Gastrocnemius medialis (tissue), 4 donors: ENCODE measurements around the gene CDH23. TPM values are rescaled to one million over a fixed set of nuclear protein-coding genes. Genes with fewer than 3 reads are reported as not detected.

Source experiments
- ATAC-seq, 2 donors: fragments of 150-250 bp; one replicate each; pipeline ENCODE4 v1.9.1; 2016
- DNase-seq, 2 donors: peaks; one replicate each; pipeline ENCODE4 v3.0.0-alpha.2; 2019
- H3K27ac ChIP-seq, 4 donors: fragments of 200-600 bp; sonication (generic); 1 replicate in 1 of 4; 2 replicates in 3 of 4; pipeline ENCODE4 v1.5.1; 2016 to 2018; ENCODE audit warnings: mild to moderate bottlenecking in 2 of 4, moderate library complexity in 1 of 4
- H3K27me3 ChIP-seq, 3 donors: fragments of 200-600 bp; sonication (generic) in 2 of 3; 1 replicate in 1 of 3; 2 replicates in 2 of 3; pipeline versions ENCODE4 v1.5.1 to v1.6.0; 2016 to 2019; ENCODE audit warnings: mild to moderate bottlenecking in 1 of 3, moderate library complexity in 1 of 3
- H3K36me3 ChIP-seq, 2 donors: fragments of 200-600 bp; sonication (generic) in 1 of 2; one replicate each; pipeline ENCODE4 v1.5.1; 2017 to 2018
- H3K4me1 ChIP-seq, 2 donors: fragments of 200-600 bp; sonication (generic) in 1 of 2; one replicate each; pipeline ENCODE4 v1.5.1; 2016 to 2017; ENCODE audit warnings: mild to moderate bottlenecking in 2 of 2
- H3K4me3 ChIP-seq, 4 donors: fragments of 200-600 bp; sonication (generic) in 3 of 4; 1 replicate in 1 of 4; 2 replicates in 3 of 4; pipeline ENCODE4 v1.5.1; 2016 to 2019; ENCODE audit warnings: mild to moderate bottlenecking in 2 of 4
- H3K9me3 ChIP-seq, 3 donors: fragments of 200-600 bp; sonication (generic) in 2 of 3; 1 replicate in 1 of 3; 2 replicates in 2 of 3; pipeline ENCODE4 v1.5.1; 2016 to 2019
- POLR2A ChIP-seq, 2 donors: fragments of 450-650 bp; IDR thresholded peaks; one replicate each; pipeline ENCODE4 v1.6.1; 2017; ENCODE audit warnings: antibody characterized with exemption in 2 of 2, mild to moderate bottlenecking in 2 of 2, moderate library complexity in 2 of 2
- in situ Hi-C, 4 donors: fragments of 200-750 bp; cut with MboI; loops; one replicate each; pipeline versions ENCODE4 v1.15.0 to v1.8.0; 2017; ENCODE audit warnings: low sequenced_read_pairs in 4 of 4
- intact Hi-C: fragments of 100-400 bp; cut with DNase I; formaldehyde crosslinking; loops from one replicate; pipeline ENCODE4 v1.15.1; 2023; ENCODE audit warnings: low total_unique reads
- total RNA-seq, 4 donors: library from RNA; depleted of rRNA; stranded (reverse); fragments of >200 nt; gene quantifications; one replicate each; pipeline versions ENCODE4 v1.1.0 to v1.2.3, GENCODE V29; 2016
- TF ChIP-seq, protein P1 (sequence below), 5 experiments: fragments of 450-650 bp in 3 of 5; fragments of 200-600 bp in 2 of 5; sonication (generic) in 2 of 5; IDR thresholded peaks in 4 of 5; conservative IDR thresholded peaks in 1 of 5; 1 replicate in 4 of 5; 2 replicates in 1 of 5; pipeline ENCODE4 v1.5.1; 2016 to 2019; ENCODE audit warnings: antibody characterized with exemption in 5 of 5, mild to moderate bottlenecking in 3 of 5, moderate library complexity in 3 of 5

The CDH23 gene
- total RNA-seq, 4 donors from 2014 or later: 0.53 to 1.8 (median 1.2) TPM

DNA sequence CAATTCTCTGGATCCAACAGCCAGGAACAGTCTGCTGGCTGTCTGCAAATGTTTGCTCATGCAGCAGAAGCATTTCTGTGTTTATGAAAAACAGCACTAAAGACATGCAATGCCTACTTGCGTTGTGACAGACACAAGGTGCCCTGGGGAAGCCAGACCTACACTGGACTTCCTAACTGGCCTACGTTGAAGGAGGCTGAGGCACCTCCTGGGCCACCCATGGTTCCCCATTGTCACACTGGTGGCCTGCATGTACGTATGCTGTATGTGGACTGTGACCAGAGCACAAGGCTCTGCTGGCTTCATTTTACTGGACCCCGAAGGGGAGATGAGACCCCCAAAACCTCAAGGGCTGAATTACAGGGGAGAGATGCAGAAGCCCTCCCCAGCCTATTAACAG is 426.6 kb downstream of the CDH23 start:
- DNase-seq: no peak
- TF ChIP-seq POLR2A (IDR thresholded peaks at IDR 0.05): no peak
- TF ChIP-seq, protein P1, sequence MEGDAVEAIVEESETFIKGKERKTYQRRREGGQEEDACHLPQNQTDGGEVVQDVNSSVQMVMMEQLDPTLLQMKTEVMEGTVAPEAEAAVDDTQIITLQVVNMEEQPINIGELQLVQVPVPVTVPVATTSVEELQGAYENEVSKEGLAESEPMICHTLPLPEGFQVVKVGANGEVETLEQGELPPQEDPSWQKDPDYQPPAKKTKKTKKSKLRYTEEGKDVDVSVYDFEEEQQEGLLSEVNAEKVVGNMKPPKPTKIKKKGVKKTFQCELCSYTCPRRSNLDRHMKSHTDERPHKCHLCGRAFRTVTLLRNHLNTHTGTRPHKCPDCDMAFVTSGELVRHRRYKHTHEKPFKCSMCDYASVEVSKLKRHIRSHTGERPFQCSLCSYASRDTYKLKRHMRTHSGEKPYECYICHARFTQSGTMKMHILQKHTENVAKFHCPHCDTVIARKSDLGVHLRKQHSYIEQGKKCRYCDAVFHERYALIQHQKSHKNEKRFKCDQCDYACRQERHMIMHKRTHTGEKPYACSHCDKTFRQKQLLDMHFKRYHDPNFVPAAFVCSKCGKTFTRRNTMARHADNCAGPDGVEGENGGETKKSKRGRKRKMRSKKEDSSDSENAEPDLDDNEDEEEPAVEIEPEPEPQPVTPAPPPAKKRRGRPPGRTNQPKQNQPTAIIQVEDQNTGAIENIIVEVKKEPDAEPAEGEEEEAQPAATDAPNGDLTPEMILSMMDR (IDR thresholded peaks at IDR 0.05 in 4 of 5, conservative IDR thresholded peaks at IDR 0.05 in 1 of 5): no peak
- Histone ChIP-seq H3K9me3 (no peaks in the 10 kb centered on the region), H3K4me3 (no peak overlapping the region), H3K4me1 (peaks cover 3 to 5% of the 10 kb centered on the region in 2 donors), H3K27ac (no peak overlapping the region), H3K36me3 (peaks cover 12 to 100% of the 10 kb centered on the region in 2 donors), H3K27me3 (no peaks in the 10 kb centered on the region)
- in situ Hi-C loops: loop anchor here in 3 of 4 donors (25.0 kb wide), 2 partner anchors 436 to 511 kb away; partner anchors contain the start of genes CDH23 (in 2 of the 3) and SLC29A3 (in 1 of the 3)
- ATAC-seq: no peak
- intact Hi-C loops: no loop called here

DNA sequence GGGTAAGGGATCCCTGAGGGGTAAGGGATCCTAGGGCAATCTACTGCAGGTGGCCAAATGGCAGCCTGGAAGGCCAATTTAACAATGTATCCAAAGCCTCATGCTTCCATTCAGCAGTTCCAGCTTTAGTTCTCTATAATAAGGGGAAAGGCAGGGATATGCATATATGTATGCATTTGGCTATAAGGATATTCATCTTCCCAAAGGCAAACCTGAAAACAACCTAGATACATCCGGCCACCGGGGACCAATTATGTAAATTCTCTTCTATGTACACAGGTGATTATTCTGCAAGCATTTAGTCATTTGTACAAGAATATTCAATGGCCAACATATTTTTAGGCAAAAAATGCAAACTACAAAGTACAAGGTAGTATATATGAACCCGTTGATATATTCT is 427.6 kb downstream of the CDH23 start:
- H3K27me3 ChIP-seq: no peaks in the 10 kb centered on the region
- DNase-seq: no peak
- ATAC-seq: no peak
- TF ChIP-seq POLR2A (IDR thresholded peaks at IDR 0.05): no peak
- TF ChIP-seq, protein P1 (IDR thresholded peaks at IDR 0.05 in 4 of 5, conservative IDR thresholded peaks at IDR 0.05 in 1 of 5): no peak
- H3K4me3 ChIP-seq: no peak overlapping the region
- no peaks in the 10 kb centered on the region for H3K4me1 ChIP-seq
- intact Hi-C loops (no loop called here), in situ Hi-C loops (loop anchor here in 3 of 4 donors (25.0 kb wide), 2 partner anchors 437 to 512 kb away; partner anchors contain the start of genes CDH23 (in 2 of the 3) and SLC29A3 (in 1 of the 3))
- peaks cover 14 to 100% of the 10 kb centered on the region in 2 donors for H3K36me3 ChIP-seq
- no peaks in the 10 kb centered on the region for H3K9me3 ChIP-seq
- H3K27ac ChIP-seq: no peak overlapping the region

DNA sequence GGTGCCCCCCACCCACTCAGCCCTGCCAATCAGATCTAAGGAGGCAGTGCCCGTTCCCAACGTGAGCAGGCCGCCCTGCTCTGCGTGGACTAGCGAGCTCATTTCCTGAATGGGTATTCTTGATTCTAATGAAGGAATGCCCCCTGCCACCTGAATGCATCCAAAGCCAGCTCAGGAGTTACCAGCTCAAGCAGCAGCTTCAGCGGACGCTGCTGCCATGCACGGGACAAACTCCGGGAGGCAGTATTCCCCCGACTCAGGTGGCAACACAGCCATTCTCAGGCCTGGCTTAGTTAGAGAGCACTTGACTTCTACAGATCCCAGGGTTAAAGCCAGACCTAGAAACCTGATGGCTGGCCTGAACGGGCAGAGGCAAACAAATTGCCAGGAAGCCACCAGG is 428.5 kb downstream of the CDH23 start:
- no peak for TF ChIP-seq POLR2A (IDR thresholded peaks at IDR 0.05)
- TF ChIP-seq, protein P1 (IDR thresholded peaks at IDR 0.05 in 4 of 5, conservative IDR thresholded peaks at IDR 0.05 in 1 of 5): no peak
- Histone ChIP-seq H3K4me3 (no peak overlapping the region), H3K9me3 (no peaks in the 10 kb centered on the region), H3K27ac (no peak overlapping the region), H3K4me1 (no peaks in the 10 kb centered on the region), H3K27me3 (no peaks in the 10 kb centered on the region), H3K36me3 (peaks cover 18 to 100% of the 10 kb centered on the region in 2 donors)
- no peak for ATAC-seq
- no peak for DNase-seq
- in situ Hi-C loops (no loop called here), intact Hi-C loops (no loop called here)

DNA sequence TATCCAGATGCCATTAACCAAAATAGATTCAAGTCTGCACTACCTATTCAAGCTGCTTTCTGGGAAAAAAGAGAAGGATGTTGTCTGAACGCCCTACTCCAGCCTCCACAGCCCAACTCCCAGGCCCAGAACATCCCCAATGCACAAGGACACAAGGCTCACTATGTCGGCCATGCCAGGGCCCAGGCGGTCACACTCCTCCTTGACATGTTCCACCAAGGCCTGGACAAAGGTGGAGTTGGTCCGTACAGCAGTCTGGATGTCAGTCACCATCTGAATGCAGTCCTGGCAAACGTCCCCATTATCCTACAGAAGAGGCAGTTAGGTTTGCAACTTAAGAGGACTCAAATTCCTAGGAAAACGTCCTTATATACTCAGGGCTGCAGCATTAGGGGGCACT is 431.1 kb downstream of the CDH23 start:
- ATAC-seq: no peak
- no peak overlapping the region for H3K4me3 ChIP-seq
- intact Hi-C loops: no loop called here
- no peaks in the 10 kb centered on the region for H3K27me3 ChIP-seq
- peaks cover 0 to 6% of the 10 kb centered on the region in 2 donors for H3K4me1 ChIP-seq
- no peaks in the 10 kb centered on the region for H3K9me3 ChIP-seq
- H3K36me3 ChIP-seq: peaks cover 7 to 98% of the 10 kb centered on the region in 2 donors
- DNase-seq: no peak
- TF ChIP-seq, protein P1 (IDR thresholded peaks at IDR 0.05 in 4 of 5, conservative IDR thresholded peaks at IDR 0.05 in 1 of 5): no peak
- TF ChIP-seq POLR2A (IDR thresholded peaks at IDR 0.05): no peak
- in situ Hi-C loops: no loop called here
- no peak overlapping the region for H3K27ac ChIP-seq

DNA sequence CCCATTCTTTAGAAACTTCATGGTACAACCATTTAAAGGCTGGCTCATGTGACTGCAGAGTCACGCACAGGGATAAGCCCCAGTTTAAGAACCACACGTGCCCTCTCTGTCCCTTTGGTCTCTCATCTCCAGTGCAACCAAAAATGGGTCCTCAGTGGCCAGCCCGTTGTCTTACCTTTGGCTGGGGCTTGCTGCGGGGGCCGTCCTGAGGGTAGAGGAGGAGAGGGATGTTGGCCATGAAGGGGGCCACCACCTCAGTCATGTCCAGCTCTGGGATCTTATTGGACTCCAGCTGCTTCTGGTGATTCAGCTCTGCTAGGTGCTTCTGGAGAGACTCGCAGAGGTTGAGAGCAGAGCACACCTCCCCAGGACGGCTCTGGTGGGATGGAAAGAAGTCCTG is 432.0 kb downstream of the CDH23 start:
- peaks cover 7 to 98% of the 10 kb centered on the region in 2 donors for H3K36me3 ChIP-seq
- in situ Hi-C loops: no loop called here
- H3K27me3 ChIP-seq: no peaks in the 10 kb centered on the region
- H3K9me3 ChIP-seq: no peaks in the 10 kb centered on the region
- H3K27ac ChIP-seq: peak overlapping the region in 2 of 4 donors; percentile 17 to 22
- TF ChIP-seq, protein P1 (IDR thresholded peaks at IDR 0.05 in 4 of 5, conservative IDR thresholded peaks at IDR 0.05 in 1 of 5): no peak
- no peak for TF ChIP-seq POLR2A (IDR thresholded peaks at IDR 0.05)
- H3K4me3 ChIP-seq: no peak overlapping the region
- ATAC-seq (no peak), DNase-seq (no peak)
- intact Hi-C loops: no loop called here
- H3K4me1 ChIP-seq: peaks cover 6 to 12% of the 10 kb centered on the region in 2 donors
